T-helper 1 cell treated with Interleukin-12 subunit alpha and Interleukin-12 subunit beta and Interleukin-4 antibody, amounts not matched to agents 30 ng/mL and 1 ng/mL, for 36 hours (primary cell): ENCODE measurements around the gene LDHAL6B. TPM values are rescaled to one million over a fixed set of nuclear protein-coding genes. Genes with fewer than 3 reads are reported as not detected.

Experiments
- intact Hi-C: fragments of 100-400 bp; cut with micrococcal nuclease; formaldehyde crosslinking; loops from one replicate; pipeline ENCODE4 v1.15.1; 2024
- total RNA-seq: library from RNA; stranded (reverse); gene quantifications from 2 replicates; pipeline ENCODE4 v1.2.3, GENCODE V29; 2022

Gene LDHAL6B
- total RNA-seq, 1 donor from 2014 or later: not detected

DNA sequence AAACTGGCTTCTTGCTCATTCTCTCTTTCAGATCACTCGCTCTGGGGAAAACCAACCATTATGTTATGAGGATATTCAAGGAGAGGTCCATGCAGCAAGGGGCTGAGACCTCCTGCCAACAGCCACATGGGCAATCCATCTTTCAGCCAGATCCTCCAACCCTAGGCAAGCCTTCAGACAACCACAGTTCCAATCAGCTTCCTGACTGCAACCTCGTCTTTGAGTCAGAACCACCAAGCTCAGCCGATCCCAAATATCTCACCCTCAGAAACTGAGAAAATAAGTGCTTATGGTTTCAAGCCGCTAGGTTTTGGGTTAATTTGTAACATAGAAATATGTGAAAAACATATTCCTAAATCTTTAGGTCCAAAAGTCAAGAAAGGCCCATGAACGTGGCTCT is 10.3 kb downstream of the LDHAL6B start:
- intact Hi-C loops: no loop called here

DNA sequence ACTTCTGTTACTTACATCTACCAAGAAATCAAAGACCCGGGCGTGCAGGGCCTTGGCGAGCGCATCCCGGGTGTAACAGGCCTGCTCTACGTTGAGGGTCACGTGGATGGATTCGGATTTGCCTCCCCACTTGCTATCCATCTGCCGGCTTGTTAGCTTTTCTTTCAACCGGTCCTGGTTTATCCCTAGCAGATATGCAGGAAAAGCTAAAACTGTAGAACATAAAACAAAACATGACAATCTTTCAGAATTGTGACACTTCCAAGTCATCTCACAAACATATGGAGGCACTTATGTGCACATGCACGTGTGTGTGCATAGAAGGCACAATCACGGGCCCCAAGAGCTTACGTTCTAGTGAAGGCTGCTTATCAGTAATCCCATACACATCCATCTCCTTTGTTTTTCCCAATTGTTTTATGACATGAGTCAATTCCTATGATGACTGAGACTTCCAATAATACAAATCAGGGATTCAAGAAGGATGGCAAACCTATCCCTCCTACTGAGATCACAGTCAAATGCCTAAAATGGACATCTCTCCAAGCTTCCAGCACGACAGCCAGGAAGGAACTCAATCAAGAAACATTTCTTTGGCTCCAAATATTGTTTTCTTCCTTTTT is 11.3 kb downstream of the LDHAL6B start:
- intact Hi-C loops: no loop called here

DNA sequence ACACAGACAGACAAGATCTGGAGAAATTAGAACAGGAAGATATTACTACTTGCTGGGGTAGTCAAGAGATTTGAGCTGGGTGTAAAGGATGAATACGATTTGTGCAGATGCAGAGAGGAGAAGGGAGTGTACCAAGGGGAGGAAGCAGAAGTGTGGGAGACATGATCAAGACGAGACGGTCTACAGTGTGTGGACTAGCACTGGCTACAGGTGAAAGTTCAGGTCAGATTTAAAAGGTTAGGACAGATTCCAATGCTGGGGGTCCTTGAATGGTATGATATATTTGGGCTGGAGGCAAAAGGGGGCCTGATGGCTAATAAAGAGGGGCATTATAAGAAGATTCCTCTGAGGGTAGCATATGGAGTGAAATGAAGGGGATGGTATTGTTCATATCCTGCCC is 12.1 kb downstream of the LDHAL6B start:
- intact Hi-C loops: no loop called here

DNA sequence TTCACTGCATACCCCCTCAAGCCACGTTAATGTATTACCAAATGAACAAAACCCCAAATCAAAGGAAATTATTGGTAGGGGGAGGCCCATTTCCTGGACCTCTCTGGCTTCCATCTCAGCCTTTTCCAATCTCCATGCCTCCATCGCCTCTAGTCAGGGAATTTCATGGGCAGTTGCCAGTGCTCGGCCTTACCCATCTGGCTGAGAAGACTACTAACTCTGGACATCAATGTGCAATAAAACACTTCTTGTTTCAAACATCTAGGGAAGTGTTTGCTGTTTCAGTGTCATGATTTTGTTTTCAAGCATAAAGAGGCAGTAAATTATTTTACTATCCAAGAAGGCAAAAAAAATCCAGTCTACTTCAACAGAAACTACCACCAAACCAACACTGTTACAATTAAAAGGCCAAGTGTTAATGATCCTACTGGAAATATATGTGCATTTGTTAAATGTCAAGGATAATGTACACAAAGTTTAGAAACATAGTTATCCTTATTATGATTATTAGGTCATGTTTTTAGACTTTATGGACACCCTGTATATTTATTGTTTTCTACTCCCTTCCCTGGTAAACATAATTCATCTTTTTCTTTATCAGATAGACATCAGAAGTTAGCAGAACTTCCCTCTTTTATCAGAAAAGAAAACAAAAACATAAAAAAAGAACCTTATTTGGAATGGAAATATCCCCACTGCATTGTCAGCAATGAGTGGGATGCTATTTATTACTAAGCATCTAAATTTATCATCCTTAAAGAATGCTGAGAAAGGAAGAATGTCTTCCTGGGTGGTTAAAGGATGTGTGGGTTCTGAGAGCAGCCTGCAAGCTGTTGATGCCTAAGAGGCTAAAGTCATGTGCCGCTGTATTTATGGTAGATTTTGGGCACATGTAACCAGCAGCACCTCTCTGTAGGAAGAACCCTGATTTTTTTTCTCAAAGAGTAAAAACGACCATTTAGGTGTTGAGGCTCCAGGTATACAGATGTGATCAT is 15.2 kb downstream of the LDHAL6B start:
- intact Hi-C loops: no loop called here

DNA sequence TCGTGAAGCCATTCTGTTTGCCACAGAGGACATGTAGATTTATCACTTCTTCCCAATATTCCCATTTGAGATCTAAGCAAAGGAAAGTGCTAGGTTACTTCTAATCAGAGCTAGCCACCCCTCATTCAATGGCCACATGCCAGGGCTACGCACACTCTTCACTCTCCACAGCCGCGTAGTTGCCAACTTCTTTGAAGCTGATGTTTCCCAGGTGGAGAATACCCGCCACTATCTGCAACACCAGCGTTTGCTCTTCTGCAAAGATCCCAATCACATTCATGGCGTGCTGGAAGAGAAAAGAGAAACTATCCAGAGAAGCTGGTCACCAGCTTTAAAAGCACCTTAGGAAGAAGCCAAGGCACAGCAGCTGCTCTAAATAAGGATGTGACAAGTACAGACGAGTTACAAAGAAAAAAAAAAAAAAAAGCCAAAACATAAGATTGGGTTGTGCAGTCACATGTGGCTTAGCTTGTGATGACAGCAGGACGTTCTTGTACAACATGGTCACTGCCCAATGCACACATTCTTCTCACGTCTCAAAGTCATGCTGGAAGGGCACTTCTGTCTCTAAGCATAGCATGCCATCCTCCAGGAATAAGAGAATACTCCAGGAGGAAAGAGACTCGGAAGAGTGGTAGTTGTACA is 16.4 kb downstream of the LDHAL6B start:
- intact Hi-C loops: no loop called here

DNA sequence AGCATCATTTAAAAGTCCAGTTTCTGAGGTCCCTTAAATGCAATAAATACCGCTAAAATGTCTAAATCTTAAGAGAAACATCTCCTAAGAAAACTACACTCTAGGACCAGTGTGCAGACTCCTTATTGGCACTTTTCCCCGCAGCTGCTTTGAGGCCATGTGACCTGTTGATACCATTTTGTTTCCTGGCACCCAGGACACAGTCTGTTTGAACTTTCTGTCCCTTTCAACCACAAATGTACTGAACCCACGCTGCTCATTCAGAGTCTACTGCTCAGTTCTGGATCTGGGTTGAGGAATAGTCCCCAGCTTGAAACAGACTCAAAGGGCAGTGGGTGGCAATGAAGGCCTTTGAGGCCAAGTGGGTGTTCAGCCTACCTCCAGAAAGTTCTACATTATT is 17.1 kb downstream of the LDHAL6B start:
- intact Hi-C loops: no loop called here

DNA sequence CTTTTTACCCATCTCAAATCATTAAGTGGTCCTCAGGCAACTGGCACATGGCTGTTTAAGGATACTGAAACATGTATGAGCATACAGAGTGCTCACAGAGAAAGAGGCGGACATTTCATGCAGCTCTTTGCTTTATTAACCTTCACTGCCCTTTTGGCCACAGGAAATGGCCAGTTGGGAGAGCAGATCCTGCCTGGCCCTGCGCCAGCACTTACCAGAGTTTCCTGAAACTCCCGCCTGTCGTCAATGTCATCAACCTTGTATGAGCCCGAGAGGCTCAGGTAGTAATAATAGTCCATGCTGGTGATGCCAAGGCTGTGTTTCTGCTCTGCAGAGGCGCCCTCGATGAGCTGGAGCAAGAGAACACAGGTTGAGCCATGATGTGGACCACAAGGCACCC is 17.8 kb downstream of the LDHAL6B start:
- intact Hi-C loops: no loop called here

DNA sequence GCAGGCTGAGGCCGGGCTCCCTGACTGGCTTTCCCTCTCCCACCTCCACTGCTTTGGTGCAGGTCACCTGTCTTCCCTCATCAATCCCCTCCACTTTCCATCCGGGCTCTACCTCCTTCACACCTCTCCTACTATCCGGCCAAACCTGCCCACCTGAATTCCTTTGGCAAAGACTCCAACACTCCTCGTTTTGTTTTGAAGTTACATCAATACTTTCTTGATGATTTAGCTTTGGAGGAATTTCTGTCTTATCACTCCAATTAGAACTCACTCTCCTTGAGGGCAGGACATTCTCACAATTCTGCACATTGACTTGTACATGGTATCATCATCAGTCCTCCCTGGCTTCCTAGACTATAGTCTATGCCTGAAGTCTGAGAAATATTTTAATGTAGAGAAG is 20.4 kb downstream of the LDHAL6B start:
- intact Hi-C loops: no loop called here

DNA sequence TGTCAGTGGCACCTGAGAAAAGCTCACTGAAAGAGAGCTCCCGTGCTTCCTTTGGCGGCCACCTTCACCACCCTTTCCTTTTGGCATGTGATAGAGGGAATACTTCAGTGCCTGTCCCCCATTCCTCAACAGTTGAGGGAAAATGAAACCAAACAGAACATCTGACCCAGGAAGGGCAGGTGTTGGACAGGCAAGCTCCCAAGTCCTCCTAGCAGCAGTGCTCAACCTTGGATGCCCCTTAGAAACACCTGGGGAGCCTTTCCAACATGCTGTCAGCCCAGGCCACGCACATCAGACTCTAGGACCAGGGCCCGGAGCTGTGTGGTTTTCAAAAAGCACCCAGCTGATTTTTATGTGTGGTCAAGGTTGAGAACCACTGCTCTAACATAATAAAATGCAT is 22.4 kb downstream of the LDHAL6B start:
- intact Hi-C loops: no loop called here

DNA sequence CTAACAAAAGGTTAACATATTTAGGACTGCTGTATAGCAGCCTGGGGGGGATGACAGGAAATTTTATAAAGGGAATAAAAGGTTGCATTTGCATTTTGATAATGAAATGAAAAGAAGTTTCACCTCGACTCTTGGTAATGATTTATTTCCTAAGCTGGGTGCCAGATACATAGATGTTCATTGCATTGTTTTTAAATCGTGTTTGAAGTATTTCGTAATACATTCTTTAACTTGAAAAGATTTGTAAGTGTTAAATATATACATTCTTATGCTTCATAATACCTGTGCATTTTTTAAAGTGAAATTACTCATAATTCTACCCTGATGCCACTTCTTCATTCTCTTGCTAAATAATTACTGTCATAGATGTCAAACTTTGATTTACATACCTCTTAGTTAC is 22.8 kb downstream of the LDHAL6B start:
- intact Hi-C loops: no loop called here

DNA sequence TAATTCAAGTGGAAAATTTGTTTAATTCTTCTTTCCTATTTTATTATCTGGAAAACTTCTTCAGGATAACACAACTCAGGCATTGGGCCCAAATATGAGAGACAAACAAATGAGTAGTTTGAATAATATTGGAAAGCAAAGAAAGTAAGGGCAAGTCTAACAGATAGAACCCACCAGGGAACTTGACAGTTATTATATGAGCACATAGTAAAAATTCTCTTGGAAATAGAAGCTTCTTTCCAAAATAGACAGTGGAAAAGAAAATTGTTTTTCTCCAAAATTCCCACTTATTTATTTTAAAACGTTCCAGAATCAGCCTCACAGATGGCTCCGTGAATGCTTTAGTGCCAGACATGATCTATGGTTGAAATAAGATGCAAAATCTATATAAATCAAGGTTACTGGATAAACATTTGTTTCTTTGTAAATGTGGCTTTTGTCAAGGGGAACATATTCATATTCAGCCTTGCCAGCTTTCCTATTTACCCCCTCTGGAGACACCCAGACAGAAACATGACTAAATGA is 23.9 kb downstream of the LDHAL6B start:
- intact Hi-C loops: no loop called here

DNA sequence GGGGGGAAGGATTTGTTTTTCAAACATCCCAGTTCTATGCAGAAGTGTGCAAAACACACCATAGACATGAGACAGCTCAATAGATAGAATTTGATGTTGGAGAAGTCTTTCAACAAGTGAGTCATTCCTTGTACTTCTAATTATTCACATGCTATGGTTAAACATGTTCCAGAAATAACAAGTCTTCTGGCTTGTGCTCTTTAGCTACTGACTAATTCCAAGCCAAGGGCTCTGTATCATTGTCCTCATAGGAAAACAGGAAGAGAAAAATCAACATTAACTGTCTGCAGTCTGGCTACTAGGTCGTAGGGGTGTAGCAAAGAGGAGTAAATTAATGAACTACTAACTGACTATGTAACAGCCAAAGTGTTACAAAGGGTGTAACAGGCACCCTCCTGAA is 25.8 kb downstream of the LDHAL6B start:
- intact Hi-C loops: no loop called here

DNA sequence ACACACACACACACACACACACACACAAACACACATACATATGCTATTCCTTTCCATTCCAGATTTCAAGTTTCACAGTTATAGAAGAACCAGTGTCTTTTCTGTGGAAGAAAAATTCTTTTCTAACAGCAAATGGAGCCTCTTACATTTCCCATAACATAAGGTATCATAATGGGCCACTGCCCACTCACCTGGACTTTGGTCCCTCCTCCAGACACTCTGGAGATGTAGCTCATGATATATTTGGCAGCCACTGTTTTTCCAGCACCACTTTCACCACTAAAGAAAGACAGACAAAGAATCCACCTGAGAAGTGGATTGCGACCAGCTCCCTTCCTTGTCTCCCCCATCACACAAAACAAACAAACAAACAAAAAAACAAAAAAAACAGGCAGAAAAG is 29.8 kb downstream of the LDHAL6B start:
- intact Hi-C loops: no loop called here

DNA sequence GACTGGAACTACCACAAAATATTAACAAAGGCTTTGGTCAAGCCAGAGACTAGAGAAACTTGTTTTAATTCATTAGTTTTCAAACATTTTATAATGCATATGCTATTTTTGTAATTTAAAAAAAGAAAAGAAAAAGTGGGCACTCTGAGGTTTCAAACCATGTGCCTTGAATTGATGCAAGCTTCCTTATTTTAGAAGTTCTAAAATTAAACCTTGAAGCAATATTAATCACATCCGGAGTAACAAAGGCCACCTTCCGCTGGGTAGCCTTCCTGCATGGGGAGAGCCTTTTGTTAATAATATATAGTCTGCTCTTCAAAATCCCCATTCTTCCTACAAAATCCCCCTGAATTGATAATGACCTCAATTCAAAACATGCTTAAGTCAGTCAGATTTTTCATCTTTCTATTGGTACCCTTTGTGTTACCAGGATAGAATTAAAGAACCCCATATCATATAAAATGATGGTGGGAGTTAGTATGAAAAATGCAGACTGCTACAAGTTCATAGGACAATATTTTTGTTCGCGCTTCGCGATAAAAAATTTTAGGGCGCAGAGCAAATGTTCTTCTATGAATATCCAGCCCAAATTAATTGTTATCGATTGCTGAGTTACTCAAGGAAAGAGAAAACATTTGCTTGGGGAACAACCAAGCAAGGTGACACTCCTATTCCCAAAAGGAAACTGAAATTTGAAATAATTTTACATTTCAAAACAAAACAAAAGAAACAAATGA is 30.6 kb downstream of the LDHAL6B start:
- intact Hi-C loops: no loop called here

DNA sequence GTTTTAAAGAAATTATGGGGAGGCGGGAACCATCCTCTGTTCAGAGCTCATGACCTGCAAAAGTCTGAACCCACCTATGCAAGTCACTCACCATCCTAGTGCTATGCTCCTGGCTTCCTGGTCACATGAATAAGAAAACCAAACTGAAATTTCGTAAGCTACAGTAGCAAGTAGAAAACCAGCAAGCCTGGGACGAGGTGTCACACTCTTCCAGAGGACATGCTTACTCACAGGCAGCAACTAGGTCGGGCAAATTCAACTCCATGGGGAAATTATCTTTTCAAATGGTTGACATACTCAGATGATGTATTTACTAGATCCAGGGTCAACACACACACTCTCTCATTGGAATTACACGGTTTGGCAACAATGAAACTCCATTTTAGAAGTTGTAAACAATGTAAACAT is 31.3 kb downstream of the LDHAL6B start:
- intact Hi-C loops: no loop called here

DNA sequence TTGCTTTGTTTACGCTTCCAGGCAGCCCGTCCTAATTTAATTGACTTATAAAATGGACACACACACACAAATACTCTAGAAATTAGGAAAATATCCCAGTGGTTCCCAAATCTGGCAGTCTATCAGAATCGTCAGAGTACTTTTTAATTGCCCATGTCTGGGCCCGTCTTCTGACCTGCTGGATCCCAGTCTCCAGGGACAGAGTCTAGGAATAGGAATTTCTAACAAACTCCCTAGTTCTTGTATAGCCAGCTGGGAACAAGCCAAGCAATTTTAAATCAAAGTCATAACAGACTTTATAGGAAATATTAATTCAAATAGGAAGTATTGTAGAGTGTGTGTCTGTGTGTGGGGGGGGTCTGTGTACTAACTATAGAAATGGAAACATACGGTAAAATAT is 33.4 kb downstream of the LDHAL6B start:
- intact Hi-C loops: loop anchor here (10.0 kb wide), 1 partner anchor 285 kb away; no protein-coding TSS in a partner anchor

DNA sequence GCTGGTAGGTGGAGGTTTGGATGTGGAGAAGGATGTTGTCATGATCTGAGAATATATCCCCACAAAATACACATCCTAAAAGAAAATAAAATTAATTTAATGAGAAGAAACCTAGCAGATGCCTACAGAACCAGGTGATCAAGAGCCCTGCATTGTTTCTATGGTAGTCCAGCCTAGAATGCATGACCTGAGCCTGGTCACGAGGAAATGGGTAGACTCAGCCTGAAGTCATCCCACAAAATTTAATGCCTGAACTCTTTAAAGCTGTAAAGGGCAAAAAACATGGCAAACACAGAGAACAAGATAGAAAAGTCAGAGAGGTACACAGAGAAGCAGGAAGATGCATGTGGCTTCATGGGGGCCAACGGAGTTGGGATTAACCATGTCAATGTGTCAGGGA is 36.0 kb downstream of the LDHAL6B start:
- intact Hi-C loops: loop anchor here (10.0 kb wide), 1 partner anchor 288 kb away; no protein-coding TSS in a partner anchor

DNA sequence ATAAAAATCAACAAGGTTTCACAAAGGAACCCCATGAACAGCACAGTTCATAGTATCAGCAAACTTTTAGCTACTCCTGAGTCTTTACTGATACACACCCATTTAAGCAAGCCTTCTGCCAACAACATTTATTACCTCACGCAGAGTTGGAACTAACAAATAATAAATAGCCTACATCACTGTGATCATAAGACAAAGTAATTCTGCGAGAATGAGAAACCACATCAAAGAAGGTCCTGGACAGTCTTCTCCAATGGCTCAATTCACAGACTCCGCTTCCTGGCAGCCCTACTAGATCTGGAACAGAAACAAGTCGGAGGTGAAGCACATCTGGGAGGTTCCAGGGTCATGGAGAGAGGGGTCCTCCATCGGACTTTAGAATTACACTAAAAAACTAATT is 37.0 kb downstream of the LDHAL6B start:
- intact Hi-C loops: loop anchor here (10.0 kb wide), 1 partner anchor 289 kb away; no protein-coding TSS in a partner anchor

DNA sequence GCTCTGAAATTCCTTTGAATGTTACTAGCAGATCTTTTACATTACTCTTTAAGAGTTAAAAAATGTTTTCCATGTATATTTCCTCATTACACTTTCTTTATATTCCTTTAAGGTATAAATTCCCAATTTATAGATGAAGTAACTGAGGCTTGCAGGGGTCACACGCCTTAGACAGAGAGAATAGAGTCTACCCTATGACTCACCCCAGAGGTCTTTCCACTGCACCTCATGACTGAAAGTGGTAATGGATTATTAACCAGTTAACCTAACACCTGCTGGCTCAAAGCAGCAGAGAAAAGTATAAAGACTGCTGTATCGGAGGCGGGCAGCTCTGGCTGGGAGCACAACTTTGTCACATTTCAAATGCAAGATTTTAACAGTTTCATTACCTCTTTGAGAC is 37.7 kb downstream of the LDHAL6B start:
- intact Hi-C loops: loop anchor here (10.0 kb wide), 1 partner anchor 290 kb away; no protein-coding TSS in a partner anchor

DNA sequence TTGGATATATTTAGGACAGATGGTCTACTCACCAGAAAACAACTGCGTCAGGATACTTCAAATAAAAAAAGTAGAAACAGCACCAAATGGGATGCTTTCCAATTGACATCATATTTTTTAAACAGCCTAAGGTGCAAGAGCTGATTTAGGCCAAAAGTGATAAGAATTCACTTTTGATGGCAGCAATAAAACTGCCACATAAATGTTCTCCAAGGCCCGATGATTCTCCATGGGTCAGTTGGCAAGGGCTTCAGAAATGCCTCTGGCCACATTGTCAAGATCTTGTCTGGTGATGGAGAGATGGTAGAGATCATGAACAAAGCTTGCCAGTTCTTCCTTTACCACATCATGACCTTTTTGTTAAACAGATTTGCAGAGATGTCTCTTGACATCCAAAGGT is 38.9 kb downstream of the LDHAL6B start:
- intact Hi-C loops: loop anchor here (5.0 to 10.0 kb wide), 2 partner anchors 192 to 291 kb away; partner anchors contain the start of gene FAM81A

DNA sequence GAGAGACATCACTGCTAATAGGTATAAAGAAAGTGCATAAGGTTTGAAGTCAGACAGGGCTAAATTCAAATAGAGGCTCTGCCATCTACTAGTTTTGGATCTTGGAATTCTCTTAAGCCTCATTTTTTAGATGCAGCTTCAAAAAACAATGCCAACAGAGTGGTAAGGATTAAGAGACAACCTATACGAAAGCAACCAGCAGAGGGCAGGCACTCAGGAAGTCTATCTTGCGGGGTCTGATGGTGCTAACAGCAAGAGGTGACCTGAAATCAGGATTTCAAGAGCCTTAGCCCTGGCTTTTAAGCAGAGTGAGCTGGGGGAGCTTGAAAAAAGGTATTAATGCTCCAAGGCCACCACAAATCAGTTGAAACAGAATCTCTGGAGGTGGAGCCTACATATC is 40.7 kb downstream of the LDHAL6B start:
- intact Hi-C loops: loop anchor here (1.0 to 10.0 kb wide), 8 partner anchors 27 to 293 kb away; partner anchors contain the start of genes FAM81A and MYO1E
